ACC112 (cell line): ENCODE measurements around the gene NET1.
A peak's percentile ranks its signal among the peaks of the same experiment; 100 is the strongest.
"Not testable (repeated sequence)": the region's sequence is repeated elsewhere in the genome, so short reads cannot be mapped to it uniquely, and the experiment has no call there.

ENCODE experiments used
- H2AFZ ChIP-seq: fragments of 200-600 bp; sonication (generic); one replicate; pipeline ENCODE4 v1.6.0; 2017; ENCODE audit warnings: antibody characterized with exemption, low read length; ENCODE audit not compliant: unreplicated experiment
- H3K27ac ChIP-seq: fragments of 200-600 bp; sonication (generic); 2 replicates; pipeline ENCODE4 v1.5.1; 2014; ENCODE audit warnings: low read depth, mild to moderate bottlenecking, antibody characterized with exemption, low read length, moderate library complexity
- H3K27me3 ChIP-seq: fragments of 200-600 bp; sonication (generic); 2 replicates; pipeline ENCODE4 v1.6.1; 2014; ENCODE audit warnings: mild to moderate bottlenecking, antibody characterized with exemption, low read length, moderate library complexity, mixed read lengths; ENCODE audit not compliant: insufficient read depth
- H3K36me3 ChIP-seq: fragments of 200-600 bp; sonication (generic); 2 replicates; pipeline ENCODE4 v1.6.1; 2016; ENCODE audit warnings: mild to moderate bottlenecking, antibody characterized with exemption, low read length, moderate library complexity, mixed read lengths; ENCODE audit not compliant: insufficient read depth
- H3K4me1 ChIP-seq: fragments of 200-600 bp; sonication (generic); one replicate; pipeline ENCODE4 v1.6.1; 2016; ENCODE audit warnings: low read length, mixed read lengths; ENCODE audit not compliant: insufficient read depth, unreplicated experiment, control insufficient read depth
- H3K4me3 ChIP-seq: fragments of 200-600 bp; sonication (generic); 2 replicates; pipeline ENCODE4 v1.5.1; 2014; ENCODE audit warnings: mild to moderate bottlenecking, low read depth, low read length
- H3K79me2 ChIP-seq: fragments of 200-600 bp; sonication (generic); one replicate; pipeline ENCODE4 v1.6.0; 2016; ENCODE audit warnings: low read length; ENCODE audit not compliant: control insufficient read depth, unreplicated experiment, insufficient read depth

Gene NET1

DNA sequence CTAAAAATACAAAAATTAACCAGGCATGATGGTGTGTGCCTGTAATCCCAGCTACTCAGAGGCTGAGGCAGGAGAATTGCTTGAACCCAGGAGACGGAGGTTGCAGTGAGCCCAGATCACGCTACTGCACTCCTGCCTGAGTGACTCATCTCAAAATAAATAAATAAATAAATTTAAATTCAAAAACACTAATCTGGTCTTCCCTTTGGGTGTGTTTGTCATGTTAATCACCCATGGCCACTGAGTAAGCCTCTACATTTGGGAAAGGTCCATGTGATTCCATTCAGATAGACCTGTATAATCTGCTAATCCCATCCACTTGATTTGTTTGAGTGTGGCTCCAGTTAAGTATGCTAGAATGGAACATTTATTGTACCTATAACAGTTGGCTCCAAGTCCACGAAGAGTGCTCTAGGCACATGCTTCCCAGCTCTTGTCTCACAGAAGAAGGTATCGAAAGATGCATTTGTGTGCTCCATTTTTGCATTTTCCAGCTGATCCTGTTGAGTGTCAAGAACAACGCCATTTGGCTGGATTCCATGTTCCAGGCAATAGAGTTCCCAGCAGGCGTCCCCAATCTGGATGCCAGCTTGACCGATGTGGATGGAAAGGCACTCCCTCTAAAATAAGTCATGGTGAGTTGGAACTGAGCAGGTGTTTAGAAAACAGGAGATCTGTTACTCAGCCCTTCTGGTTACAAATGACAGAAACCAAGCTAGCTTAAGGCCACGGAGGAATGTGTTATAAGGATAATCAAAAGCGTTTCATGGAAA, 11.7 kb upstream of the NET1 start:
- Histone ChIP-seq H3K27ac (no peak overlapping the region), H3K4me3 (no peak overlapping the region), H3K79me2 (no peaks in the 10 kb centered on the region), H2AFZ (no peak overlapping the region), H3K4me1 (no peaks in the 10 kb centered on the region), H3K36me3 (no peaks in the 10 kb centered on the region), H3K27me3 (peaks cover 20% of the 10 kb centered on the region)

GRCh38 chr10:5402798-5403197, 9.6 kb upstream of the NET1 start:
- no peak overlapping the region for H3K4me3 ChIP-seq
- H3K36me3 ChIP-seq = no peaks in the 10 kb centered on the region
- peaks cover 13% of the 10 kb centered on the region for H3K27me3 ChIP-seq
- no peak overlapping the region for H3K27ac ChIP-seq
- no peaks in the 10 kb centered on the region for H3K4me1 ChIP-seq
- H2AFZ ChIP-seq = no peak overlapping the region
- no peaks in the 10 kb centered on the region for H3K79me2 ChIP-seq

GRCh38 chr10:5404208-5405041, 7.9 kb upstream of the NET1 start, which contains the start of gene TUBAL3:
Gene TUBAL3 (minus strand): TSS chr10:5404828. CDS start chr10:5404792, 36 bp downstream.
- no peak within 1 kb of the TSS for H2AFZ ChIP-seq

GRCh38 chr10:5406918-5407317, 5.4 kb upstream of the NET1 start:
- H3K27me3 ChIP-seq = peaks cover 7% of the 10 kb centered on the region; the same call in 1 of the 2 replicates
- H3K27ac ChIP-seq = no peak overlapping the region
- no peak overlapping the region for H3K4me3 ChIP-seq
- H2AFZ ChIP-seq = no peak overlapping the region
- H3K36me3 ChIP-seq = no peaks in the 10 kb centered on the region
- H3K79me2 ChIP-seq = no peaks in the 10 kb centered on the region
- H3K4me1 ChIP-seq = no peaks in the 10 kb centered on the region

More at GRCh38 chr10:5404208-5405041, 7.9 kb upstream of the NET1 start, which contains the start of gene TUBAL3:
- Histone ChIP-seq H3K4me1 (no peaks in the 10 kb centered on the region), H3K27ac (no peak within 1 kb of the TSS), H3K4me3 (no peak within 1 kb of the TSS), H3K79me2 (no peaks in the 10 kb centered on the region), H3K27me3 (peaks cover 7% of the 10 kb centered on the region; the same call in 1 of the 2 replicates), H3K36me3 (no peaks in the 10 kb centered on the region)

- not testable (repeated sequence) for H3K27ac ChIP-seq, H3K27me3 ChIP-seq, H3K4me3 ChIP-seq, H3K4me1 ChIP-seq, H2AFZ ChIP-seq, H3K36me3 ChIP-seq
- peaks cover 28% of the 10 kb centered on the region for H3K79me2 ChIP-seq
Measured at GRCh38 chr10:5410787-5411186, 1.6 kb upstream of the NET1 start.

- Histone ChIP-seq H3K79me2 (peaks cover 39% of the 10 kb centered on the region), H3K36me3 (no peaks in the 10 kb centered on the region), H3K27ac (no peak overlapping the region), H3K27me3 (peaks cover 3% of the 10 kb centered on the region; the same call in 1 of the 2 replicates), H3K4me1 (peaks cover 7% of the 10 kb centered on the region), H2AFZ (peak overlapping the region; percentile 88), H3K4me3 (peak overlapping the region; percentile 90)
Measured at GRCh38 chr10:5411941-5412276, 448 bp upstream of the NET1 start.

- peak overlapping the region; percentile 90 for H3K4me3 ChIP-seq
- no peaks in the 10 kb centered on the region for H3K36me3 ChIP-seq
- H3K27me3 ChIP-seq = peaks cover 3% of the 10 kb centered on the region; the same call in 1 of the 2 replicates
- peak overlapping the region; percentile 67 for H2AFZ ChIP-seq
- peaks cover 52% of the 10 kb centered on the region for H3K79me2 ChIP-seq
- peak overlapping the region; percentile 48 for H3K27ac ChIP-seq
- H3K4me1 ChIP-seq = peaks cover 7% of the 10 kb centered on the region
Measured at GRCh38 chr10:5413012-5413938, 918 bp downstream of the NET1 start.

- no peak overlapping the region for H2AFZ ChIP-seq
- H3K27me3 ChIP-seq = no peaks in the 10 kb centered on the region
- H3K27ac ChIP-seq = no peak overlapping the region
- no peak overlapping the region for H3K4me3 ChIP-seq
- H3K4me1 ChIP-seq = peaks cover 7% of the 10 kb centered on the region
- peaks cover 88% of the 10 kb centered on the region for H3K79me2 ChIP-seq
- 0 out of 2 replicates have a peak, but pooled peaks cover 3% of the 10 kb centered on the region for H3K36me3 ChIP-seq
Measured at GRCh38 chr10:5416981-5417380, 4.6 kb downstream of the NET1 start.

DNA sequence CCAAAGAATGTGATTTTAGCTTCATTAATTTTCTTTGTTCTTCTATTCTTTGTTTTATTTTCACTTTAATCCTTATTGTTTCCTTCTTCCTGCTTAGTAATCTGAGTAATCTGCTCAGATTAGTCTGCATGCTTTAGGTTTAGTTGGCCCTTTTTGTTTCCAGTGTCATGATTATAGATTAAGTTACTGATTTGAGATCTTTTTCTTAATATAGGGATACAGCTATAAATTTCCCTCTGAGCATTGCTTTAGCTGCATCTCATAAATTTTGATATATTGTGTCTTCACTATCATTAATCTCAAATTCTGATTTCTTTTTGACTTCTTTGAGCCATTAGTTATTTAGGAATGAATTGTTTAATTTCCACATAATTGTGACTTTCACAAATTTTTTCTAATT, 6.2 kb downstream of the NET1 start:
- H3K36me3 ChIP-seq = 0 out of 2 replicates have a peak, but pooled peaks cover 3% of the 10 kb centered on the region
- no peak overlapping the region for H3K4me3 ChIP-seq
- H3K27me3 ChIP-seq = no peaks in the 10 kb centered on the region
- H3K79me2 ChIP-seq = peaks cover 94% of the 10 kb centered on the region
- no peak overlapping the region for H2AFZ ChIP-seq
- H3K27ac ChIP-seq = no peak overlapping the region
- H3K4me1 ChIP-seq = peaks cover 7% of the 10 kb centered on the region
